Gastroesophageal sphincter (tissue), 4 donors: ENCODE results near the gene CACNA1F. TPM values are rescaled to one million over a fixed set of nuclear protein-coding genes. Genes with fewer than 3 reads are reported as not detected.

Experiments used
- ATAC-seq: fragments of 150-250 bp; one replicate; pipeline ENCODE4 v1.9.1; 2016; ENCODE audit warnings: mild to moderate bottlenecking, moderate library complexity
- H3K27ac ChIP-seq, 4 donors: fragments of 200-600 bp; sonication (generic) in 3 of 4; 1 replicate in 3 of 4; 2 replicates in 1 of 4; pipeline ENCODE4 v1.5.1; 2016 to 2019
- H3K27me3 ChIP-seq: fragments of 200-600 bp; sonication (generic); one replicate; pipeline ENCODE4 v1.5.1; 2019
- H3K36me3 ChIP-seq, 2 donors: fragments of 200-600 bp; sonication (generic); one replicate each; pipeline ENCODE4 v1.5.1; 2019; ENCODE audit warnings: control low read depth in 1 of 2
- H3K4me1 ChIP-seq, 3 donors: fragments of 200-600 bp; sonication (generic); 1 replicate in 2 of 3; 2 replicates in 1 of 3; pipeline ENCODE4 v1.5.1; 2016 to 2019; ENCODE audit warnings: control low read depth in 2 of 3
- H3K4me3 ChIP-seq, 2 donors: fragments of 200-600 bp; sonication (generic); one replicate each; pipeline ENCODE4 v1.5.1; 2019; ENCODE audit warnings: mild to moderate bottlenecking in 1 of 2, moderate library complexity in 1 of 2
- H3K9me3 ChIP-seq, 3 donors: fragments of 200-600 bp; sonication (generic); one replicate each; pipeline ENCODE4 v1.5.1; 2017 to 2019; ENCODE audit warnings: control low read depth in 2 of 3
- CTCF ChIP-seq, 4 experiments: fragments of 200-600 bp in 2 of 4; fragments of 450-650 bp in 2 of 4; sonication (generic) in 1 of 4; IDR thresholded peaks; one replicate each; pipeline ENCODE4 v1.5.1; 2017 to 2019; ENCODE audit warnings: antibody characterized with exemption in 4 of 4, mild to moderate bottlenecking in 2 of 4, moderate library complexity in 2 of 4
- EP300 ChIP-seq: sonication (generic); formaldehyde crosslinking; IDR thresholded peaks from one replicate; pipeline ENCODE4 v1.6.1; 2017; ENCODE audit warnings: antibody characterized with exemption, mild to moderate bottlenecking
- POLR2A ChIP-seq, 2 donors: fragments of 450-650 bp; IDR thresholded peaks; one replicate each; pipeline ENCODE4 v1.6.1; 2017; ENCODE audit warnings: antibody characterized with exemption in 2 of 2, mild to moderate bottlenecking in 2 of 2, moderate library complexity in 1 of 2
- POLR2AphosphoS5 ChIP-seq: sonication (generic); formaldehyde crosslinking; IDR thresholded peaks from one replicate; pipeline ENCODE4 v1.6.1; 2017; ENCODE audit warnings: antibody characterized with exemption
- WGBS, 2 donors: methylation state at CpG; one replicate each; pipeline ENCODE4 v1.1.5; 2018; ENCODE audit warnings: low coverage in 1 of 2; 5-methylcytosine and 5-hydroxymethylcytosine counted together
- total RNA-seq, 4 donors: library from RNA; depleted of rRNA; stranded (reverse); fragments of >200 nt; gene quantifications; one replicate each; pipeline ENCODE4 v1.1.0, GENCODE V29; 2016

CACNA1F gene
- total RNA-seq, 4 donors from 2014 or later = 1.7 TPM; not detected in 3

- ATAC-seq = no peak
- WGBS, 2 donors = 59% methylated on average over 11 of the region's 28 CpGs; no CpG with 5 or more reads in 1 of the 2 donors
- TF ChIP-seq POLR2A (IDR thresholded peaks at IDR 0.05) (no peak), POLR2AphosphoS5 (no peak), CTCF (IDR thresholded peaks at IDR 0.05) (no peak), EP300 (no peak)
- H3K27me3 ChIP-seq = peaks cover 10% of the 10 kb centered on the region
- H3K4me3 ChIP-seq = no peak overlapping the region
- no peaks in the 10 kb centered on the region for H3K4me1 ChIP-seq
- H3K27ac ChIP-seq = no peak overlapping the region
- no peaks in the 10 kb centered on the region for H3K9me3 ChIP-seq
- no peaks in the 10 kb centered on the region for H3K36me3 ChIP-seq
These were observed 23.5 kb downstream of the CACNA1F start for GRCh38 chrX:49209434-49210251.

- Histone ChIP-seq H3K4me1 (no peaks in the 10 kb centered on the region), H3K4me3 (no peak overlapping the region), H3K27ac (no peak overlapping the region), H3K27me3 (peaks cover 10% of the 10 kb centered on the region), H3K9me3 (no peaks in the 10 kb centered on the region), H3K36me3 (no peaks in the 10 kb centered on the region)
- no CpG with 5 or more reads among the region's 5 CpGs for WGBS, 2 donors
- ATAC-seq = no peak
- TF ChIP-seq CTCF (IDR thresholded peaks at IDR 0.05) = no peak
- no peak for TF ChIP-seq POLR2A (IDR thresholded peaks at IDR 0.05)
- no peak for TF ChIP-seq POLR2AphosphoS5
- TF ChIP-seq EP300 = no peak
These were observed 24.7 kb downstream of the CACNA1F start for GRCh38 chrX:49208399-49208798.

- H3K9me3 ChIP-seq = no peaks in the 10 kb centered on the region
- H3K27me3 ChIP-seq = peaks cover 10% of the 10 kb centered on the region
- WGBS, 2 donors = no CpG with 5 or more reads among the region's 8 CpGs
- no peak overlapping the region for H3K27ac ChIP-seq
- TF ChIP-seq POLR2AphosphoS5 = no peak
- TF ChIP-seq POLR2A (IDR thresholded peaks at IDR 0.05) = no peak
- no peak for TF ChIP-seq CTCF (IDR thresholded peaks at IDR 0.05)
- TF ChIP-seq EP300 = no peak
- H3K36me3 ChIP-seq = no peaks in the 10 kb centered on the region
- no peak overlapping the region for H3K4me3 ChIP-seq
- H3K4me1 ChIP-seq = no peaks in the 10 kb centered on the region
- ATAC-seq = no peak
These were observed 26.6 kb downstream of the CACNA1F start for GRCh38 chrX:49206543-49206942.

GRCh38 chrX:49205443-49205842 lies 27.7 kb downstream of the CACNA1F start:
- H3K36me3 ChIP-seq = no peaks in the 10 kb centered on the region
- TF ChIP-seq CTCF (IDR thresholded peaks at IDR 0.05) (no peak), POLR2A (IDR thresholded peaks at IDR 0.05) (no peak), POLR2AphosphoS5 (no peak), EP300 (no peak)
- 84% methylated on average over 4 of the region's 13 CpGs; no CpG with 5 or more reads in 1 of the 2 donors for WGBS, 2 donors
- H3K27me3 ChIP-seq = peaks cover 10% of the 10 kb centered on the region
- no peak for ATAC-seq
- H3K4me1 ChIP-seq = peaks cover 0 to 2% (median 0%) of the 10 kb centered on the region in 3 donors
- no peaks in the 10 kb centered on the region for H3K9me3 ChIP-seq
- no peak overlapping the region for H3K4me3 ChIP-seq
- H3K27ac ChIP-seq = no peak overlapping the region

- no peak overlapping the region for H3K27ac ChIP-seq
- H3K27me3 ChIP-seq = peaks cover 6% of the 10 kb centered on the region
- WGBS, 2 donors = 63 to 71% methylated on average over 1 to 2 of the region's 4 CpGs
- no peaks in the 10 kb centered on the region for H3K9me3 ChIP-seq
- no peaks in the 10 kb centered on the region for H3K36me3 ChIP-seq
- ATAC-seq = no peak
- peaks cover 0 to 6% (median 0%) of the 10 kb centered on the region in 3 donors for H3K4me1 ChIP-seq
- no peak for TF ChIP-seq EP300
- no peak for TF ChIP-seq POLR2AphosphoS5
- TF ChIP-seq POLR2A (IDR thresholded peaks at IDR 0.05) = no peak
- no peak for TF ChIP-seq CTCF (IDR thresholded peaks at IDR 0.05)
- H3K4me3 ChIP-seq = no peak overlapping the region
These were observed 28.4 kb downstream of the CACNA1F start for GRCh38 chrX:49204709-49205108.
